Measurements from ENCODE around the gene SLC6A18. TPM values are rescaled to one million over a fixed set of nuclear protein-coding genes. Genes with fewer than 3 reads are reported as not detected.

Gene SLC6A18
- total RNA-seq: not detected

GRCh38 chr5:1225081-1225480, at the start of gene SLC6A18:
SLC6A18 (plus strand) TSS chr5:1225381; CDS start chr5:1225478, 97 bp downstream.
- Histone ChIP-seq H3K4me1 (no peaks in the 10 kb centered on the region), H3K27ac (no peak within 1 kb of the TSS), H3K9me3 (no peaks in the 10 kb centered on the region), H3K4me3 (no peak within 1 kb of the TSS), H3K27me3 (no peaks in the 10 kb centered on the region), H3K36me3 (no peaks in the 10 kb centered on the region)
- no peak for TF ChIP-seq CTCF (IDR thresholded peaks at IDR 0.05)
- DNase-seq (ENCODE audit: low spot score): no peak

GRCh38 chr5:1175801-1176472, 49.2 kb upstream of the SLC6A18 start:
- Histone ChIP-seq H3K9me3 (no peaks in the 10 kb centered on the region), H3K27ac (no peak overlapping the region), H3K4me1 (no peaks in the 10 kb centered on the region), H3K36me3 (no peaks in the 10 kb centered on the region), H3K27me3 (no peaks in the 10 kb centered on the region), H3K4me3 (no peak overlapping the region)
- TF ChIP-seq CTCF (IDR thresholded peaks at IDR 0.05): no peak
- no peak for DNase-seq (ENCODE audit: low spot score)

- no peaks in the 10 kb centered on the region for H3K9me3 ChIP-seq
- no peaks in the 10 kb centered on the region for H3K36me3 ChIP-seq
- DNase-seq (ENCODE audit: low spot score): no peak
- no peak overlapping the region for H3K27ac ChIP-seq
- no peaks in the 10 kb centered on the region for H3K27me3 ChIP-seq
- TF ChIP-seq CTCF (IDR thresholded peaks at IDR 0.05): no peak
- no peaks in the 10 kb centered on the region for H3K4me1 ChIP-seq
- no peak overlapping the region for H3K4me3 ChIP-seq
Observed at GRCh38 chr5:1176473-1177391, 48.4 kb upstream of the SLC6A18 start.

- H3K27me3 ChIP-seq: no peaks in the 10 kb centered on the region
- DNase-seq (ENCODE audit: low spot score): no peak
Observed at GRCh38 chr5:1177826-1178528, 47.2 kb upstream of the SLC6A18 start.

More at GRCh38 chr5:1177826-1178528, 47.2 kb upstream of the SLC6A18 start:
- Histone ChIP-seq H3K9me3 (no peaks in the 10 kb centered on the region), H3K4me1 (peaks cover 0 to 8% of the 10 kb centered on the region in 2 donors), H3K36me3 (no peaks in the 10 kb centered on the region), H3K27ac (no peak overlapping the region), H3K4me3 (no peak overlapping the region)
- TF ChIP-seq CTCF (IDR thresholded peaks at IDR 0.05): no peak
